ENCODE results near the gene CHRDL2. TPM values are rescaled to one million over a fixed set of nuclear protein-coding genes. Genes with fewer than 3 reads are reported as not detected.

The CHRDL2 gene
- total and polyA plus RNA-seq, 2 donors (not counting 1 experiment from before 2014, with no cell fraction given) = 0.24 TPM; not detected in 1

GRCh38 chr11:74739546-74740270 lies 8.5 kb upstream of the CHRDL2 start:
- Mint-ChIP-seq H3K4me3 (no peak overlapping the region), H3K27me3 (peaks cover 34% of the 10 kb centered on the region), H3K27ac (no peak overlapping the region), H3K9me3 (ENCODE audit: insufficient read depth) (no peaks in the 10 kb centered on the region), H3K4me1 (peaks cover 2% of the 10 kb centered on the region)
- ChIA-PET POLR2A (no interaction called here), CTCF (interaction anchor here (0.7 to 4.1 kb wide), 16 partner anchors 8 to 286 kb away, joined by 3 to 47 read pairs (median 6); partner anchors contain the start of gene RNF169)
- no peak overlapping the region for H3K4me2 ChIP-seq (replicated peaks; ENCODE audit: low read depth, low read length, poor library complexity, severe bottlenecking)
- H3K4me1 ChIP-seq (ENCODE audit: control insufficient read depth in 2 of 2, insufficient read depth in 2 of 2, low read length in 2 of 2) = no peaks in the 10 kb centered on the region
- H4K20me1 ChIP-seq (ENCODE audit: control insufficient read depth, insufficient read depth, low read length, poor library complexity, severe bottlenecking) = no peaks in the 10 kb centered on the region
- intact Hi-C loops (cut with micrococcal nuclease) = no loop called here
- H3K36me3 ChIP-seq (replicated peaks in 1 of 2; ENCODE audit: control extremely low read depth in 1 of 2, control insufficient read depth in 1 of 2, extremely low read depth in 1 of 2, insufficient read depth in 2 of 2, low read length in 1 of 2) = no peaks in the 10 kb centered on the region
- H3K27me3 ChIP-seq (replicated peaks in 1 of 4; ENCODE audit: control extremely low read depth in 1 of 4, control insufficient read depth in 3 of 4, insufficient read depth in 4 of 4, low read length in 3 of 4) = peaks cover 0 to 19% (median 6%) of the 10 kb centered on the region in 4 experiments
- no peak overlapping the region for H2AFZ ChIP-seq (ENCODE audit: insufficient read depth, low read depth, low read length, poor library complexity, severe bottlenecking)
- ATAC-seq (ENCODE audit: low read depth) (peak; percentile 64), DNase-seq (peak; percentile 67)
- H3K27ac ChIP-seq (ENCODE audit: low read length in 2 of 2) = no peak overlapping the region
- H3K79me2 ChIP-seq (ENCODE audit: control insufficient read depth, insufficient read depth, low read length) = peaks cover 8% of the 10 kb centered on the region
- no peak overlapping the region for H3K4me3 ChIP-seq (ENCODE audit: control extremely low read depth in 1 of 5, extremely low read depth in 1 of 5, insufficient read depth in 1 of 5, low read depth in 2 of 5, low read length in 4 of 5)
- no peak overlapping the region for H3K9ac ChIP-seq (ENCODE audit: low read length)
- no peaks in the 10 kb centered on the region for H3K9me3 ChIP-seq (ENCODE audit: control extremely low read depth in 1 of 3, control insufficient read depth in 2 of 3, insufficient read depth in 1 of 3, low read length in 2 of 3)
- WGBS (ENCODE audit: insufficient coverage) = 27% methylated on average over 6 of the region's 8 CpGs
- TF ChIP-seq EZH2 (IDR thresholded peaks at IDR 0.05; ENCODE audit: borderline replicate concordance, insufficient read depth, low read depth, low read length, poor library complexity, severe bottlenecking) (no peak), CTCF (IDR thresholded peaks at IDR 0.05) (peak; percentile 93)

- CTCF ChIA-PET = interaction anchor here (1.3 kb wide), 1 partner anchor 10 kb away, joined by 7 read pairs; no protein-coding TSS in a partner anchor
- POLR2A ChIA-PET = no interaction called here
These were observed 4.8 kb upstream of the CHRDL2 start for GRCh38 chr11:74736031-74736430.

More at GRCh38 chr11:74736031-74736430, 4.8 kb upstream of the CHRDL2 start:
- WGBS (ENCODE audit: insufficient coverage) = no CpG with 5 or more reads among the region's 2 CpGs
- DNase-seq (no peak), ATAC-seq (ENCODE audit: low read depth) (no peak)
- Histone ChIP-seq H3K36me3 (replicated peaks in 1 of 2; ENCODE audit: control extremely low read depth in 1 of 2, control insufficient read depth in 1 of 2, extremely low read depth in 1 of 2, insufficient read depth in 2 of 2, low read length in 1 of 2) (no peaks in the 10 kb centered on the region), H2AFZ (ENCODE audit: insufficient read depth, low read depth, low read length, poor library complexity, severe bottlenecking) (no peak overlapping the region), H3K4me1 (ENCODE audit: control insufficient read depth in 2 of 2, insufficient read depth in 2 of 2, low read length in 2 of 2) (peaks cover 6 to 7% of the 10 kb centered on the region in 2 donors), H3K4me2 (replicated peaks; ENCODE audit: low read depth, low read length, poor library complexity, severe bottlenecking) (no peak overlapping the region), H3K4me3 (ENCODE audit: control extremely low read depth in 1 of 5, extremely low read depth in 1 of 5, insufficient read depth in 1 of 5, low read depth in 2 of 5, low read length in 4 of 5) (no peak overlapping the region), H3K79me2 (ENCODE audit: control insufficient read depth, insufficient read depth, low read length) (peaks cover 4% of the 10 kb centered on the region), H3K27ac (ENCODE audit: low read length in 2 of 2) (no peak overlapping the region), H3K9ac (ENCODE audit: low read length) (no peak overlapping the region), H3K27me3 (replicated peaks in 1 of 4; ENCODE audit: control extremely low read depth in 1 of 4, control insufficient read depth in 3 of 4, insufficient read depth in 4 of 4, low read length in 3 of 4) (peaks cover 0 to 34% (median 19%) of the 10 kb centered on the region in 4 experiments), H4K20me1 (ENCODE audit: control insufficient read depth, insufficient read depth, low read length, poor library complexity, severe bottlenecking) (no peaks in the 10 kb centered on the region), H3K9me3 (ENCODE audit: control extremely low read depth in 1 of 3, control insufficient read depth in 2 of 3, insufficient read depth in 1 of 3, low read length in 2 of 3) (no peaks in the 10 kb centered on the region)
- Mint-ChIP-seq H3K4me3 (no peak overlapping the region), H3K27ac (no peak overlapping the region), H3K4me1 (peaks cover 9% of the 10 kb centered on the region), H3K9me3 (ENCODE audit: insufficient read depth) (no peaks in the 10 kb centered on the region), H3K27me3 (peaks cover 60% of the 10 kb centered on the region)
- TF ChIP-seq EZH2 (IDR thresholded peaks at IDR 0.05; ENCODE audit: borderline replicate concordance, insufficient read depth, low read depth, low read length, poor library complexity, severe bottlenecking) (no peak), CTCF (IDR thresholded peaks at IDR 0.05) (no peak)
- intact Hi-C loops (cut with micrococcal nuclease) = no loop called here
